AG04449 (cell line): ENCODE results near the gene NTRK3.

ENCODE experiments used
- CTCF ChIA-PET: fragments of 350-600 bp; formaldehyde crosslinking; extraction: SDS; loops from one replicate; lab custom pipeline; 2021; ENCODE audit warnings: antibody characterized with exemption; lab: Yijun Ruan, JAX
- POLR2A ChIA-PET: fragments of 400-600, 350-600 bp; formaldehyde crosslinking; extraction: SDS; loops from one replicate; lab custom pipeline; 2020; ENCODE audit warnings: antibody characterized with exemption, inconsistent platforms; lab: Yijun Ruan, JAX
- DNase-seq: peaks from one replicate; pipeline ENCODE4 v3.0.0-alpha.2; 2010; ENCODE audit warnings: low read depth, low spot score
- H3K4me3 ChIP-seq: 2 replicates; pipeline ENCODE4 v1.5.1; 2011; ENCODE audit warnings: low read depth, mild to moderate bottlenecking, control low read depth, low read length
- TF ChIP-seq, protein P1 (sequence below): IDR thresholded peaks from one replicate; pipeline ENCODE4 v1.5.1; 2011; ENCODE audit warnings: mild to moderate bottlenecking, moderate library complexity, low read length, control low read depth, inconsistent platforms; ENCODE audit not compliant: insufficient read depth; ENCODE audit errors: missing control alignments

The NTRK3 gene

DNA sequence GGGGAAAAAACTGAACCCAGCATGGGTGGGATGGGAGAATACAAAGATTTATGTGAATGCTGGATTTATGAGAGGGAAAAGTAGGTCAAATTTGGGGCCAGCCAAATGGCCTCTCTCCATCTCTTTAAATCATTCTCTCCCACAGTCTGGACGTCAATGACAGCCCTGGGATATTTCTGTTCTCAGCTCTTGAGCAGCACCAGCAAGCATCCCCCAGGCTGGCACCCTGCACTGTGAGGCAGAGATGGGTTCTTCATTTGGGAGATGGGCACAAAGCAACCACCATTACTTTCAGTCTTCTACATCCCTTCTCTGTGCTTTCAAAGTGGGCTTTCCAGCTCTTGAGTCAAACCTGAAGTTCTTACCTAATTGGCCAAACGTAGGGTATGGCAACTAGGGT lies 321.0 kb downstream of the NTRK3 start:
- DNase-seq: no peak
- H3K4me3 ChIP-seq: no peak overlapping the region
- TF ChIP-seq, protein P1, sequence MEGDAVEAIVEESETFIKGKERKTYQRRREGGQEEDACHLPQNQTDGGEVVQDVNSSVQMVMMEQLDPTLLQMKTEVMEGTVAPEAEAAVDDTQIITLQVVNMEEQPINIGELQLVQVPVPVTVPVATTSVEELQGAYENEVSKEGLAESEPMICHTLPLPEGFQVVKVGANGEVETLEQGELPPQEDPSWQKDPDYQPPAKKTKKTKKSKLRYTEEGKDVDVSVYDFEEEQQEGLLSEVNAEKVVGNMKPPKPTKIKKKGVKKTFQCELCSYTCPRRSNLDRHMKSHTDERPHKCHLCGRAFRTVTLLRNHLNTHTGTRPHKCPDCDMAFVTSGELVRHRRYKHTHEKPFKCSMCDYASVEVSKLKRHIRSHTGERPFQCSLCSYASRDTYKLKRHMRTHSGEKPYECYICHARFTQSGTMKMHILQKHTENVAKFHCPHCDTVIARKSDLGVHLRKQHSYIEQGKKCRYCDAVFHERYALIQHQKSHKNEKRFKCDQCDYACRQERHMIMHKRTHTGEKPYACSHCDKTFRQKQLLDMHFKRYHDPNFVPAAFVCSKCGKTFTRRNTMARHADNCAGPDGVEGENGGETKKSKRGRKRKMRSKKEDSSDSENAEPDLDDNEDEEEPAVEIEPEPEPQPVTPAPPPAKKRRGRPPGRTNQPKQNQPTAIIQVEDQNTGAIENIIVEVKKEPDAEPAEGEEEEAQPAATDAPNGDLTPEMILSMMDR: no peak
- CTCF ChIA-PET: no interaction called here
- POLR2A ChIA-PET: no interaction called here

DNA sequence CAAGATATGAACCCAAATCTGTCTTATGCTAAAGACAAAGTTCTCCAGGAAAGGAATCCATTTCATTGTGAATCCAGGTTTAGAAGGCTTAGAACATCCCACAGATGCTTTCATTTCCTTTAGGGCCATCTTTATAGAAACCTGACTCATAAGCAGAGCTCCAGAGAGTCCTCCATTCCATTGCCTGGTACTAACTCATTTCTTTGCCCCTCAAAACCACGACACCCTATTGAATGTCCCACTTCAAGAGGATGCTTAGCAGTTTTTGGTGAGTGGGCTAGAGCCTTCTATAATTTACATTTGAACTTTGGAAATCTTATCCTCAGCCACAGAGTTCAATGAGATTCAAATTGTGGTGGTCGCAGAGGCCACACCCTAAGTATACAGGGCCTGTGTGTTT lies 325.0 kb downstream of the NTRK3 start:
- CTCF ChIA-PET: no interaction called here
- TF ChIP-seq, protein P1: no peak
- H3K4me3 ChIP-seq: no peak overlapping the region
- POLR2A ChIA-PET: no interaction called here
- no peak for DNase-seq

DNA sequence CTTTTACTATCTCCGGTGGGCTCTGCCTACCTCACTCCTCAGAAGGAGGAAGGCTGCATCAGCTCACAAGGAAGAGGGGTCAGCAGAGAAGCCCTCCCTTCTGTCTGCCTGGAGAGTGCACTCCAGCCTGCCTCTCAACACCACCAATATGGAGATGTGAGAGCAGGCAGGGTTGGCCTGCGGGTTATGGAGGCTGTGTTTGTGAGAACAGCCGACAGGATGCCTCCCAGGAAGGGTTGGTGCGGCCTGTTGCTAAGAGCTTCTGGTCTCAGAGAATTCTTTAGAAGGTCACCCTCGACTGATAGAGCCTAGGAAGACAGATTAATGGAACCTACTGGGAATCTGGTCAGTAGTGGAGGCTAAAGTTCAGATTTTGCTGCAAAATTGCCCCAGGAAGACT lies 326.1 kb downstream of the NTRK3 start:
- TF ChIP-seq, protein P1: no peak
- DNase-seq: no peak
- POLR2A ChIA-PET: no interaction called here
- CTCF ChIA-PET: no interaction called here
- no peak overlapping the region for H3K4me3 ChIP-seq

DNA sequence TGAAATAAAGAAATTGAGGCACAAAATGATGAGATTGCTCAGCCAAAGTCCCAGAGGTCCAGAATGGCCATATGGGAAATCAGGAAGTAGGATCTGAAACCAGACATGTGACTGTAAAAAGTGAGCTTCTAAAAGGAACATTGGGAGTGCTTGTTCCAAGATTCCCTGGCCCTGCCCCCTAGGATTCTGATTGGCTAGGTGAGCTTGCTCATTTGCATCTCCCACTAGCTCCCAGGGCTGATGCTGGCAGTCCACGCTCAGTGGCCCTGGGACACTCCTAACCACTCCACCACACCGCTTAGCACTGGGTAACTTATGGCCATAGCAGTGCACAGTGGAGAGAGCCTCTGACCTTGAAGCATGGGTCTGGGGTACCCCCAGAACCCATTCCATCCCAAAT lies 326.7 kb downstream of the NTRK3 start:
- no peak for DNase-seq
- ChIA-PET POLR2A (no interaction called here), CTCF (no interaction called here)
- TF ChIP-seq, protein P1: no peak
- no peak overlapping the region for H3K4me3 ChIP-seq

DNA sequence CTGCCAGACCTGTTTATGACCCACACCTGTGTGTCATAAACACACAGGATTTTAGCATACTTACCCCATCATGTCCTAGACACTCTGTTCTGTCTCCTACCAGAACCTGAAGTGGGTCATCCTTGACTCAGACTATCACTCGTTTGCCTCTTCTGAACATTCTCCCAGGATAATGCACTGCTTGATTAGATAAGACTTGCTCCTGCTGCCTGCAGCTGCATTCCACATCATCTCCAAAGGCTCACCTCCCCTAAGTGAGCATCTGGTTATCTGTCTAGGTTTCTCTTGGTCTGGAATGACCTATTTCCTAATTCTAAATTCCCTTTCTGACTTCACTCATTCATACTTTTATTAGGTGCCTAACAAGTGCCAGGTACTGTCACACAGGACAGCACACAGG lies 332.1 kb downstream of the NTRK3 start:
- ChIA-PET POLR2A (no interaction called here), CTCF (no interaction called here)
- TF ChIP-seq, protein P1: no peak
- no peak overlapping the region for H3K4me3 ChIP-seq
- DNase-seq: no peak

DNA sequence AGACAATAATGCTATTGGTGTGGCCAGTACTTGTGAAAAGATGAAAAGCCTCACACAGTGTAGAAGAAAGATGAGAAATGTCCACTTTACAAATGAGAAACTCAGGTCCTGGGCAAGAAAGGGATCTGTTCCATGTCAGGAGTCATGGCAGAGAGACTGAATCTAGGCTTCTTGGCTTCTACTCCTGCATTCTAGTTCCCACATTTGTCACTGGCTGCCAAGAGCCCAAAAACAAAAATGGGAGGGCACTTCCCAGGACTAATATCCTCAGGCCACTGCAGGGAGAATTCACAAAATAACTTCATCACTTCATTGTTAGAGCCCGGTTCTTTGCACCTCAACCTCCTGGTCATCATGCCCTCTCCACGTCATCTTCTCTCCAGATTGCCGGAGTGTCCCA lies 337.5 kb downstream of the NTRK3 start:
- no peak overlapping the region for H3K4me3 ChIP-seq
- POLR2A ChIA-PET: no interaction called here
- CTCF ChIA-PET: no interaction called here
- TF ChIP-seq, protein P1: no peak
- DNase-seq: no peak
